Tongue (tissue), 2 donors: ENCODE measurements around the gene CCL25. TPM values are rescaled to one million over a fixed set of nuclear protein-coding genes. Genes with fewer than 3 reads are reported as not detected.

Source experiments
- DNase-seq: peaks from one replicate; pipeline ENCODE4 v3.0.0-alpha.2; 2015
- total RNA-seq: library from RNA; depleted of rRNA; stranded (reverse); fragments of >200 nt; gene quantifications from one replicate; pipeline ENCODE4 v1.2.3, GENCODE V29; 2014

The CCL25 gene
- total RNA-seq, 1 donor from 2014 or later = not detected

GRCh38 chr19:8110931-8111330, 58.4 kb downstream of the CCL25 start:
- no peak for DNase-seq

GRCh38 chr19:8111376-8111775, 58.8 kb downstream of the CCL25 start:
- no peak for DNase-seq

Other genes with a start within 250 kb of the CCL25 start
- 16.0 TPM for gene EVI5L, start 222.5 kb upstream of the CCL25 start, total RNA-seq
- gene PRR36, start 178.4 kb upstream of the CCL25 start, total RNA-seq = 0.92 TPM
- gene LRRC8E, start 164.2 kb upstream of the CCL25 start, total RNA-seq = 3.8 TPM
- gene MAP2K7, start 148.9 kb upstream of the CCL25 start, total RNA-seq = 11.8 TPM
- not detected for gene TGFBR3L, start 137.9 kb upstream of the CCL25 start, total RNA-seq
- gene SNAPC2, start 132.4 kb upstream of the CCL25 start, total RNA-seq = 8.2 TPM
- gene CTXN1, start 126.6 kb upstream of the CCL25 start, total RNA-seq = 0.31 TPM
- gene TIMM44, start 109.1 kb upstream of the CCL25 start, total RNA-seq = 68.8 TPM
- 60.1 TPM for gene ELAVL1, start 47.1 kb upstream of the CCL25 start, total RNA-seq
- 13.3 TPM for gene FBN3, start 96.8 kb downstream of the CCL25 start, total RNA-seq
- gene CERS4, start 156.6 kb downstream of the CCL25 start, total RNA-seq = 41.0 TPM